Measurements from ENCODE around the gene ANGPTL8.
A peak's percentile ranks its signal among the peaks of the same experiment; 100 is the strongest.

ANGPTL8 gene

GRCh38 chr19:11269408-11269807 is 30.0 kb downstream of the ANGPTL8 start:
- no peak overlapping the region for H3K4me3 ChIP-seq (ENCODE audit: control insufficient read depth, low read depth, low read length)
- no peak for TF ChIP-seq CTCF (conservative IDR thresholded peaks at IDR 0.05; ENCODE audit: control insufficient read depth, insufficient read depth, low read depth, low read length)
- peak; percentile 50 for DNase-seq (ENCODE audit: low read depth)

GRCh38 chr19:11273296-11273695 is 33.9 kb downstream of the ANGPTL8 start:
- no peak overlapping the region for H3K4me3 ChIP-seq (ENCODE audit: control insufficient read depth, low read depth, low read length)
- TF ChIP-seq CTCF (conservative IDR thresholded peaks at IDR 0.05; ENCODE audit: control insufficient read depth, insufficient read depth, low read depth, low read length): no peak
- DNase-seq (ENCODE audit: low read depth): no peak

GRCh38 chr19:11273989-11274388 is 34.6 kb downstream of the ANGPTL8 start:
- no peak overlapping the region for H3K4me3 ChIP-seq (ENCODE audit: control insufficient read depth, low read depth, low read length)
- DNase-seq (ENCODE audit: low read depth): no peak

GRCh38 chr19:11274533-11275086 is 35.2 kb downstream of the ANGPTL8 start:
- DNase-seq (ENCODE audit: low read depth): no peak
- H3K4me3 ChIP-seq (ENCODE audit: control insufficient read depth, low read depth, low read length): no peak overlapping the region
- TF ChIP-seq CTCF (conservative IDR thresholded peaks at IDR 0.05; ENCODE audit: control insufficient read depth, insufficient read depth, low read depth, low read length): no peak

More at GRCh38 chr19:11273989-11274388, 34.6 kb downstream of the ANGPTL8 start:
- no peak for TF ChIP-seq CTCF (conservative IDR thresholded peaks at IDR 0.05; ENCODE audit: control insufficient read depth, insufficient read depth, low read depth, low read length)

- DNase-seq (ENCODE audit: low read depth): no peak
- no peak overlapping the region for H3K4me3 ChIP-seq (ENCODE audit: control insufficient read depth, low read depth, low read length)
- TF ChIP-seq CTCF (conservative IDR thresholded peaks at IDR 0.05; ENCODE audit: control insufficient read depth, insufficient read depth, low read depth, low read length): no peak
Observed at GRCh38 chr19:11278670-11279069, 39.3 kb downstream of the ANGPTL8 start.

GRCh38 chr19:11279505-11280236 is 40.3 kb downstream of the ANGPTL8 start:
- TF ChIP-seq CTCF (conservative IDR thresholded peaks at IDR 0.05; ENCODE audit: control insufficient read depth, insufficient read depth, low read depth, low read length): no peak
- no peak overlapping the region for H3K4me3 ChIP-seq (ENCODE audit: control insufficient read depth, low read depth, low read length)
- no peak for DNase-seq (ENCODE audit: low read depth)
